Measurements from ENCODE around the gene RPTOR.

Gene RPTOR

DNA sequence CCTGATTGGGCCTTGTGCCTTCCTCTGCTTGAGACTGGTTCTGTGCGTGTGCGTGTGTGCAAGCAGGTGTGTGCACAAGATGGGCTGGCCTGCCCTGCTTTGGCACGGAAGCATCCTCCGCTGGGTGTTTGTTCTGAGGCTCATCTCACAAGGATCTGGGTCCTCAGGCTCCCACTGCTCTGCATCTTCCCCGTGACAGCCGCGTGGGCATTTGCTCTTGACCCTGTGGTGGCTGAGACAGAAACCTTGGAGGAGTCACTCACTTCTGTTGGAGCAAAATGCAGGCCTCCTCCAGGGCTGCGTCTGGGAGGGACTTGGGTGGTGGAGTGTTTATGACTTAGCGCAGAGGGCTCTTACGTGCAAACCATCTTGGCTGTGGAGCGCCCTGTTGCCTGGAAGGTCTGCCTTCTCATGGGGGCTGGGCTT, 119.2 kb downstream of the RPTOR start:
- H3K27me3 ChIP-seq (ENCODE audit: control insufficient read depth, insufficient read depth, low read length) = no peaks in the 10 kb centered on the region
- H3K9me3 ChIP-seq (ENCODE audit: control insufficient read depth, low read length) = no peaks in the 10 kb centered on the region
- H3K4me1 ChIP-seq (ENCODE audit: control insufficient read depth, insufficient read depth, low read length) = no peaks in the 10 kb centered on the region
- H3K9ac ChIP-seq (ENCODE audit: low read length) = no peak overlapping the region
- H3K4me3 ChIP-seq (ENCODE audit: low read length) = no peak overlapping the region
- no peaks in the 10 kb centered on the region for H3K36me3 ChIP-seq (ENCODE audit: control insufficient read depth, insufficient read depth, low read length)

DNA sequence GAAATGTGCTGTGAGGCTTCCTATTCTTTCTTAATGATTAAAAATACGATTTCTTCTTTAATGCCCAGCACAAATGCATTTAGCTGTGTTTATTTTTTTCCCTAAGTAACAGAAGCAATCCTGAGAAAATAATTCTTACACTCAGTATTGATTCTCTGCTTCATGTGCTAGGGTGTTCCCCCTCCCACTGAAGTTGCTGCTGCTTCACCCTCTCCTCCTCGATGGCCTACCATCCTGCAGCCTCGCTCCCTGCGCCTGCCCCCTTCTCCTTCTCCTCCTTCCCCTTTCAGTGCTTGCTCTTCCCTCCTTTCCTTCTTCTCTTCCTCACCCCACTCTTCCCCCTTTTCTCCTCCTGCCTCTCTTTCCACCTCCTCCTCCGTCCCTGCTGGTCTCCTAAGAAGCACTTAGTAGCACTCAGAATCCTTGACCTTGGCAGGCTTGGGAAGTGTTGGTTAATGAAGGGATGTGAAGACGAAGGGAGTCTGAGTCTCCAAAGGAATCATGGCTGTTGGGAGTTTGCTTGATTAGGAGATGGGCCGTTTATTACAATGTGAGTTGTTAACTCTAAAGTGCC, 119.7 kb downstream of the RPTOR start:
- Histone ChIP-seq H3K9ac (ENCODE audit: low read length) (no peak overlapping the region), H3K4me1 (ENCODE audit: control insufficient read depth, insufficient read depth, low read length) (no peaks in the 10 kb centered on the region), H3K4me3 (ENCODE audit: low read length) (no peak overlapping the region), H3K36me3 (ENCODE audit: control insufficient read depth, insufficient read depth, low read length) (no peaks in the 10 kb centered on the region), H3K27me3 (ENCODE audit: control insufficient read depth, insufficient read depth, low read length) (no peaks in the 10 kb centered on the region), H3K9me3 (ENCODE audit: control insufficient read depth, low read length) (no peaks in the 10 kb centered on the region)

DNA sequence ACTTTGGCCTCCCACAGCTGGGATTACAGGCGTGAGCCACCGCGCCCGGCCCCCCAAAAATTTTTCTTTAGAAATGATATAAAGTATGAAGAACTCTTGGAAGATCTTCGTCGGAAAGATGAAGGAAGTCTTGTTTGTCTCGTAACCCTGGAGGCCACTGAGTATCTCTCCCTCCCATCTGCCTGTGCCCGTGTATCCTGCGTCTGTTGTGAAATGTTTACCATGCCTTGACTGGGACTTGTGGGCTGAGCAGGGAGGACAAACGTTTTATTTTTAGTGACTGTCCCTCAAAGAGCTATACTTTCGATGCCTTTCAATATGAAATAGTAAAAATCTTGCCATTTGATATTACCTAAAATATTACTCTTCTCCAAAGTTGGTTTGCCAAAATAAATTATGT, 121.2 kb downstream of the RPTOR start:
- Histone ChIP-seq H3K27me3 (ENCODE audit: control insufficient read depth, insufficient read depth, low read length) (no peaks in the 10 kb centered on the region), H3K36me3 (ENCODE audit: control insufficient read depth, insufficient read depth, low read length) (no peaks in the 10 kb centered on the region), H3K4me3 (ENCODE audit: low read length) (no peak overlapping the region), H3K4me1 (ENCODE audit: control insufficient read depth, insufficient read depth, low read length) (no peaks in the 10 kb centered on the region), H3K9me3 (ENCODE audit: control insufficient read depth, low read length) (no peaks in the 10 kb centered on the region), H3K9ac (ENCODE audit: low read length) (no peak overlapping the region)

DNA sequence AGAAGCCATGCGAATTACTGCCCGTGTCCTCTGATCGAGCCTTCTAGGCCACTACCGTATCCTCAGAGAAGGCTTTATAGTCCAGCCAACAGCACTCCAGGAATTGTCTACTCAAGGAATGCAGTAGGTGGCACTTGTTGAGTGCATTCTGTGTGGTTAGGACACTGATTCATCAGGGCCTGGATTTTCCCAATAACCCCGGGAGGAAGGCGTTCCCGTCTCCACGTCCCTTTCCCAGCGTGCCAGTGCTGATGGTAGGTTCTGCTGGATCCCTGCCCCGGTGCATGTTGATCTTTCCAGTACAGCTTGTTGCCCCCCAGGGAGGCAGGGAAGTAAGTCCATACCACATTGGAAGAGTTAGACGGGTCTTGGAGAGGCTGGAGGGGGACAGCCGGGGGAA, 122.2 kb downstream of the RPTOR start:
- Histone ChIP-seq H3K36me3 (ENCODE audit: control insufficient read depth, insufficient read depth, low read length) (no peaks in the 10 kb centered on the region), H3K4me1 (ENCODE audit: control insufficient read depth, insufficient read depth, low read length) (no peaks in the 10 kb centered on the region), H3K4me3 (ENCODE audit: low read length) (no peak overlapping the region)

DNA sequence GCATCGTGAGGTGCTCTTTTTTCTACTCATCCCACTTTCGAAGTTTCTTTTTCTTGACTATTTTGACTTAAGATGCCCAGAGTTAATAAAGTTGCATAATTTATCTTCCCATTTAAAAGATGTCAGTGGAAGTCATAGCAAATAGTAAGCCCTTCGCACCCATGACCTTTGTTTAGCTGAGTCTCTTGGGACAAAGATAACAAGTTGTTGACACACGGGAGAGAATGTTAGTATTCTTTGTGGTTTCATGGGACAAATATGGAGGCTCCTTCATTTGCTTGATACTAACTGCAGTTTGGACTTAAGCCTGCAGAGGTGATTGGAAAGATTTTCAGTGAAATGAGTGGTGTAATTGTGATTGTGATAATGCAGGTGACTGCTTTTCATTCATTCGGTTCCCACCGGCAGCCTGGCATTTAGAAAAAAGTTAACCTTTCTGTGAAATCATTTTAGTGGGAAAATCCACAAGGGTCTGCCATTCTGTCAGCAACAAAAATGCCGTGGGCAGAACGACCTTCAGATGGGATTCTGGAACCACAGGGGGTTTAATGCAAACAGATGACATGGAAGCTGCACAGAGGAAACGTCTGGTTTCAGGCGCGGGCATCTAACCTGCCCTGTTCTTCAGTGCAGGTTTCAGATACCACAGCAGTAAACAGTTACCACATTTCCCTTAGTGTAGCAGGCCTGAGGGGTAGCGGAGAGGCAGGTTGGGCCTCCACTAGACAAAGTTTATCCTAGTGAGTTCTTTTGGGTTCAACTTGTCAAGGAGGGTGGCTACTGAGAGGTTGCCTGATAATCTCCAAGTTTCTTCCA, 123.0 kb downstream of the RPTOR start:
- no peaks in the 10 kb centered on the region for H3K4me1 ChIP-seq (ENCODE audit: control insufficient read depth, insufficient read depth, low read length)
- H3K9ac ChIP-seq (ENCODE audit: low read length) = no peak overlapping the region
- no peaks in the 10 kb centered on the region for H3K27me3 ChIP-seq (ENCODE audit: control insufficient read depth, insufficient read depth, low read length)
- no peaks in the 10 kb centered on the region for H3K36me3 ChIP-seq (ENCODE audit: control insufficient read depth, insufficient read depth, low read length)
- H3K9me3 ChIP-seq (ENCODE audit: control insufficient read depth, low read length) = no peaks in the 10 kb centered on the region
- H3K4me3 ChIP-seq (ENCODE audit: low read length) = no peak overlapping the region

More for the DNA sequence above, 122.2 kb downstream of the RPTOR start:
- Histone ChIP-seq H3K9me3 (ENCODE audit: control insufficient read depth, low read length) (no peaks in the 10 kb centered on the region), H3K27me3 (ENCODE audit: control insufficient read depth, insufficient read depth, low read length) (no peaks in the 10 kb centered on the region), H3K9ac (ENCODE audit: low read length) (no peak overlapping the region)

DNA sequence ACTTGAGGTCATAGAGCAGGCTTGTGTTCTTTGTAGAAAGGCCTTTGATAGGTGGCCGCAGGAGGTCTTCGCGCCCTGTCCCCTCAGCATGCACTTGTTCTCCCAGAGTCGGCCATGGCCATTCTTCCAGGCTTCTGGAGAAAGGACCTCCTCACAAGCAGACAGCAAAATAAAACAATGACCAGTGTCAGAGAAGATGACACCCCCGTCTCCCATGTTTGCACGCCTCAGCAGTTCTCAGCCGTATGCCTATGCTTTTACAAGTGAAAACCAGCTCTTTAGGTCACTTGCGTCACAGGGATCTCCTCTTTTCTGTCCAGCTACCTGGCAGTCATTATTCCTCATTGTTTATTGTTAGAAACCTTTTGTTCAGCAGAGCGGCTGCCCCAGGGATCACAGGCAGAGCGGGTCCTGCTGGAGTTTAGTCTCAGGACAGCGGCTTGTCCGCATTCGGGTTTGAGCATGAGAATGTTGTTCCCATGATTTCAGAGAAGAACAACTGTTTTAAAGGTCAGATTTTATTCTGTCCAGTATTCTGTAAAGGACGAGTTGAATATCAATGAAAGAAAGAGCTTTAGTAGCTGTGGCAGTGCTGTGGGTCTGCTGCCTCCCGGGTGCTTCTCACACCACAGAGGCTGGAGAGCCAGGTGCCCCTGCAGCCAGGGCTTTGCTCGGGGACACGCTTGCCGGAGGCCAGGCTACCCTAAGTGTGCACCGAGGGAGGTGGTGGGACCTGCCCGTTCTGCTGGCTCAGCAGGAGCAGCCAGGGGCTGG, 123.9 kb downstream of the RPTOR start:
- Histone ChIP-seq H3K9me3 (ENCODE audit: control insufficient read depth, low read length) (no peaks in the 10 kb centered on the region), H3K4me3 (ENCODE audit: low read length) (no peak overlapping the region), H3K36me3 (ENCODE audit: control insufficient read depth, insufficient read depth, low read length) (no peaks in the 10 kb centered on the region), H3K9ac (ENCODE audit: low read length) (no peak overlapping the region), H3K4me1 (ENCODE audit: control insufficient read depth, insufficient read depth, low read length) (no peaks in the 10 kb centered on the region), H3K27me3 (ENCODE audit: control insufficient read depth, insufficient read depth, low read length) (no peaks in the 10 kb centered on the region)

DNA sequence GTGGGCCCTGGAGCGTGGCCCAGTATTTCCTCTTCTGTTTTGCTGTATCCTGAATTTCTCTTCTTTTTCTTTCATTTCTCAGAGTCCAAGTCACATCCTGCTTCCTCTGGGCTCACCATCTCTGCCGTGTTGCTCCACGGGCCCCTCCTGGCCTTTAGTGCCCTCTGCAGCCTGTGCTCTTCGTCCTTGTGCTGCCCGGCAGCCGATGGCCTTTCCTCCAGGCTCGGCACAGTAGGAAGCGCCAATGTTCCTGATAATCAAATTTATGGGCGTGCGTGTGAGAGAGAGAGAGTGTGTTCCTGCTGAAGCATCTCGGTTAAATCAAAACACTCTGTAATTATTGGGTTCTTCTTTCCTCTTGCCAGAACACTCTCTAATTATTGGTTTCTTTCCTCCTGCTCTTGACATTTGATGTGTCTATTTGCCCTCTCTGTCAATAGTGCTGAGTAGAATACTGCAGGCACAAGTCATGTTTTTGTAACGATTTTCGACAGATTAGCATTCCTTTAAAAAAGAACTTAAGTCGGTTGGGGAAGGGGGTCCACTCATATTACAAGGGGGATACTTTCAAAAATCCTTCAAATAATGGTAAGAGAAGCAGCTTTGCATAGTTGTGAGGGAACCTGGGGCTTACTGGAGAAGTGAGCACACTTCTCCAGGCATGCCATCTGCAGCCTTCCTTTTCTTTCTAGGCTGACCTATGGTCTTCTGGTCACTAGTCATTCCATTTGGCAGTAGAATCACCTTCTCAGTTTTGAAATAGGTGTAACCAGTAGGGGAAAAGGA, 126.6 kb downstream of the RPTOR start:
- Histone ChIP-seq H3K36me3 (ENCODE audit: control insufficient read depth, insufficient read depth, low read length) (no peaks in the 10 kb centered on the region), H3K9me3 (ENCODE audit: control insufficient read depth, low read length) (no peaks in the 10 kb centered on the region), H3K27me3 (ENCODE audit: control insufficient read depth, insufficient read depth, low read length) (no peaks in the 10 kb centered on the region), H3K4me1 (ENCODE audit: control insufficient read depth, insufficient read depth, low read length) (no peaks in the 10 kb centered on the region), H3K4me3 (ENCODE audit: low read length) (no peak overlapping the region), H3K9ac (ENCODE audit: low read length) (no peak overlapping the region)

DNA sequence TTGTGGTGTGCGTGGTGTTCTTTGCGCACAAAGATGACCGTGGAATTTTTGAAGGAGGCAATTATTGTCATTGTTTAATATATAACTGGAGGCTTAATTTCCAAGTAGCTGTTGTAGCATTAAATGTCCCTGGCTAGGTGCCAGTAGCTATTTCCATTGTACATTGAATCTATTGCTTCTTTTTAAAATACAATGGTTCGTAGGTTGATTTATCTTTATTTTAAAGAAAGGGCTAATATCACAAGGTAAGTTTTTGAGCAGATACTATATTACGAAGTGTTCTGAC, 127.1 kb downstream of the RPTOR start:
- Histone ChIP-seq H3K9me3 (ENCODE audit: control insufficient read depth, low read length) (no peaks in the 10 kb centered on the region), H3K4me3 (ENCODE audit: low read length) (no peak overlapping the region), H3K9ac (ENCODE audit: low read length) (no peak overlapping the region), H3K36me3 (ENCODE audit: control insufficient read depth, insufficient read depth, low read length) (no peaks in the 10 kb centered on the region), H3K27me3 (ENCODE audit: control insufficient read depth, insufficient read depth, low read length) (no peaks in the 10 kb centered on the region), H3K4me1 (ENCODE audit: control insufficient read depth, insufficient read depth, low read length) (no peaks in the 10 kb centered on the region)

DNA sequence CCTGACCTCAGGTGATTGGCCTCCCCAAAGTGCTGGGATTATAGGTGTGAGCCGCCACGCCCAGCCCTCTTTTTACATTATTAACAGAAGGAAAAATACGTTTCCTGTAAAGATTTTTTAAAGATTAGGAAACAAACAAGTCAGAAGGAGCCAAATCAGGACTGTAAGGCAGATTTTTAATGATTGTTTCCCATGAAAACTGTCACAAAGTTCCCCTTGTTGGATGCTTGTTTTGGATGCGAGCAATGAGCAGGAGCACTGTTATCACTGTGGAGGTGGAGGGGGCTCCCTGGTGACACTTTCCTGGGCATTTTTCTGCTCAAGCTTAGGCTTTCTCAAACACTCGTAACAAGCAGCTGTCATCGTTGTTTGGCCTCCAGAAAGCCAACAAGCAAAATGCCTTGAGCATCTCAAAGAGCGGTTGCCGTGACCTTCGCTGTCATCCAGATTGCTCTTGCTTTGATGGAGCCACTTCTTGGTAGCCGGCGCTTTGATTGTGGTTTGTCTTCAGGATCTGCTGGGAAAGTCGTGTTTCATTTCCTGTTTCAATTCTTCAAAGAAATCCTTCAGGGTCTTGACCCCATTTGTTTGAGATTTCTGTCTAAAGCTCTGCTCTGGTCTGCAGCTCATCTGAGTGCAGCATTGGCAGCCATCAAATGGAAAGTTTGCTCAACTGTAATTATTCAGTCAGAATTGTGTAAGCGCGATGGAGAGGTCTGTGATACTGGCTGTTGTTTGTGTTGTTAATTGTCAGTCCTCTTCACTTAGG, 128.7 kb downstream of the RPTOR start:
- H3K4me1 ChIP-seq (ENCODE audit: control insufficient read depth, insufficient read depth, low read length) = no peaks in the 10 kb centered on the region

DNA sequence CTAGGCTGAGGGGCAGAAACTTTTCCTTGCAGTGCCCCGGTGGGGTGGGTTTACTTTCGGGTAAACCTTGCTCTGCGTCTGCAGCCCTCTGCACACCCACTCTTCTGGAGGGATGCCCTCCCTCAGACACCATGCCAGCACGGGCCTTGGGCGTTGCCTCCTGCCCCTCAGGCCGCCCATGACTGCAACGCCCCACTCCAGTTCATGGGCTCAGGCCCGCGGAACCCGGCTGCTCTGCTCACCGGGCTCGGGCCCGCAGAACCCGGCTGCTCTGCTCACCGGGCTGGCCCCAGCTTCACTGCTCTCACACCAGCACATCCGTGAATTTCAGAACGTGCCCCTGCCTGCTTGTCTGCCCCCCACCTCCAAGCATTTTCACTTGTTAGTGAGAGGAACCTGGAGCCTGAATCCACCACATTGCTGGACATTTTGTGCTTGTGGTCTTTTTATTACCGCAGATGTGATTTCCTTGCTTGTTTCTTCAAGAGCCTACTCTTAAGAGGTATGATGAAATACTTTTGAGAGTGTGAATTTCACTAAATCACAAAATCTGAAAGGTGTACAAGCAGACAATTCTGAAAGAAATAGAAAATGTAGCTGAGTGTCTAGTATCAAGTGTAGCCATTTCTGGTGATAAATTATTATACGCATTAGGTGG, 130.9 kb downstream of the RPTOR start:
- H3K9me3 ChIP-seq (ENCODE audit: control insufficient read depth, low read length) = no peaks in the 10 kb centered on the region
- no peaks in the 10 kb centered on the region for H3K4me1 ChIP-seq (ENCODE audit: control insufficient read depth, insufficient read depth, low read length)
- no peak overlapping the region for H3K9ac ChIP-seq (ENCODE audit: low read length)
- H3K4me3 ChIP-seq (ENCODE audit: low read length) = no peak overlapping the region
- no peaks in the 10 kb centered on the region for H3K27me3 ChIP-seq (ENCODE audit: control insufficient read depth, insufficient read depth, low read length)
- no peaks in the 10 kb centered on the region for H3K36me3 ChIP-seq (ENCODE audit: control insufficient read depth, insufficient read depth, low read length)

More for the DNA sequence above, 128.7 kb downstream of the RPTOR start:
- Histone ChIP-seq H3K27me3 (ENCODE audit: control insufficient read depth, insufficient read depth, low read length) (no peaks in the 10 kb centered on the region), H3K4me3 (ENCODE audit: low read length) (no peak overlapping the region), H3K9ac (ENCODE audit: low read length) (no peak overlapping the region), H3K9me3 (ENCODE audit: control insufficient read depth, low read length) (no peaks in the 10 kb centered on the region), H3K36me3 (ENCODE audit: control insufficient read depth, insufficient read depth, low read length) (no peaks in the 10 kb centered on the region)

DNA sequence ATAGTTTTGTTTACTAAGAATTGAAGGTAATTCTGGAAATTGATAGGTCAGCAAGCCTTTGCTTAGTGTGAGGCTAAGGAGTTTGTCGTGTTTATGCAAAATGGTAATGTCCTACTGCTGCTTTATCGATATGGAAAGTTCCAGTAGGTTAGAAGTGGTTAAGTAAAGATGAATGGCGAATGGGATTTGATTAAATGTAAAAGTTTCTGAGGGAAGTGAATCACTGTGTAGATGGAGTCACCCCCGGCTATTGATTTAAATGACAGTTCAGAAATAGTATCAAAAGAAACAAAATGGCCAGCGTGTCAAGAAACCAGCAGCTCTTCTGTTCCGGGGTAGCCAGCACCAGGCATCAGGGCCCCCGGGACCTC, 131.4 kb downstream of the RPTOR start:
- H3K4me1 ChIP-seq (ENCODE audit: control insufficient read depth, insufficient read depth, low read length) = no peaks in the 10 kb centered on the region
- no peak overlapping the region for H3K9ac ChIP-seq (ENCODE audit: low read length)
- H3K27me3 ChIP-seq (ENCODE audit: control insufficient read depth, insufficient read depth, low read length) = no peaks in the 10 kb centered on the region
- H3K36me3 ChIP-seq (ENCODE audit: control insufficient read depth, insufficient read depth, low read length) = no peaks in the 10 kb centered on the region
- H3K9me3 ChIP-seq (ENCODE audit: control insufficient read depth, low read length) = no peaks in the 10 kb centered on the region
- H3K4me3 ChIP-seq (ENCODE audit: low read length) = no peak overlapping the region
